Tibial nerve (tissue), 4 donors: ENCODE results near the gene HGFAC.

Source experiments
- EP300 ChIP-seq, 2 donors: sonication (generic); formaldehyde crosslinking; IDR thresholded peaks; one replicate each; pipeline ENCODE4 v1.6.1; 2017; ENCODE audit warnings: antibody characterized with exemption in 2 of 2, mild to moderate bottlenecking in 1 of 2
- POLR2A ChIP-seq, 2 donors: fragments of 450-650 bp; IDR thresholded peaks; one replicate each; pipeline ENCODE4 v1.6.1; 2017; ENCODE audit warnings: antibody characterized with exemption in 2 of 2, mild to moderate bottlenecking in 2 of 2, moderate library complexity in 2 of 2
- TF ChIP-seq, protein P1 (sequence below), 5 experiments: fragments of 200-600 bp in 3 of 5; fragments of 450-650 bp in 2 of 5; sonication (generic) in 3 of 5; IDR thresholded peaks; one replicate each; pipeline ENCODE4 v1.5.1; 2016 to 2019; ENCODE audit warnings: antibody characterized with exemption in 5 of 5, mild to moderate bottlenecking in 3 of 5, moderate library complexity in 2 of 5

DNA sequence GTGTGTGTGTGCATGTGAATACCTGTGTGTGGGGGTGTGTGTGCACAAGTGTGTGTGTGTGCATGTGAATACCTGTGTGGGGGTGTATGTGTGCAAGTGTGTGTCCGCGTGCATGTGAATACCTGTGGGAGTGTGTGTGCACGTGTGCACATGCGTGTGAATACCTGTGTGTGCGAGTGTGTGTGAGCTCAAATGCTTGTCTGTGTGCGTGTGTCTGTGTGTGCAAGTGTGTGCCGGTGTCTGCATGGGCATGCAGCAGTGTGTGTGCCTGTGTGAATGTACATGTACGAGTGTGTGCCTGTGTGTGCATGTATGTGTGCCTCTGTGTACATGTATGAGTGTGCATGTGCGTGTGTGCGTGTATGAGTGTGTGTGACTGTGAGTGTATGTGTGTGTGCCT lies 26.4 kb downstream of the HGFAC start:
- TF ChIP-seq, protein P1, sequence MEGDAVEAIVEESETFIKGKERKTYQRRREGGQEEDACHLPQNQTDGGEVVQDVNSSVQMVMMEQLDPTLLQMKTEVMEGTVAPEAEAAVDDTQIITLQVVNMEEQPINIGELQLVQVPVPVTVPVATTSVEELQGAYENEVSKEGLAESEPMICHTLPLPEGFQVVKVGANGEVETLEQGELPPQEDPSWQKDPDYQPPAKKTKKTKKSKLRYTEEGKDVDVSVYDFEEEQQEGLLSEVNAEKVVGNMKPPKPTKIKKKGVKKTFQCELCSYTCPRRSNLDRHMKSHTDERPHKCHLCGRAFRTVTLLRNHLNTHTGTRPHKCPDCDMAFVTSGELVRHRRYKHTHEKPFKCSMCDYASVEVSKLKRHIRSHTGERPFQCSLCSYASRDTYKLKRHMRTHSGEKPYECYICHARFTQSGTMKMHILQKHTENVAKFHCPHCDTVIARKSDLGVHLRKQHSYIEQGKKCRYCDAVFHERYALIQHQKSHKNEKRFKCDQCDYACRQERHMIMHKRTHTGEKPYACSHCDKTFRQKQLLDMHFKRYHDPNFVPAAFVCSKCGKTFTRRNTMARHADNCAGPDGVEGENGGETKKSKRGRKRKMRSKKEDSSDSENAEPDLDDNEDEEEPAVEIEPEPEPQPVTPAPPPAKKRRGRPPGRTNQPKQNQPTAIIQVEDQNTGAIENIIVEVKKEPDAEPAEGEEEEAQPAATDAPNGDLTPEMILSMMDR (IDR thresholded peaks at IDR 0.05), result no peak
- no peak for TF ChIP-seq EP300 (IDR thresholded peaks at IDR 0.05)
- TF ChIP-seq POLR2A (IDR thresholded peaks at IDR 0.05), result no peak
